Activated naive CD8-positive, alpha-beta T cell (primary cell): ENCODE measurements around the gene REEP6.

Experiments
- H3K27ac Mint-ChIP-seq: one replicate; pipeline ENCODE4 v1.8.0; 2021; ENCODE audit warnings: mixed read lengths
- H3K27me3 Mint-ChIP-seq: one replicate; pipeline ENCODE4 v1.8.0; 2021; ENCODE audit warnings: mixed read lengths
- H3K36me3 Mint-ChIP-seq: one replicate; pipeline ENCODE4 v1.8.0; 2021; ENCODE audit warnings: mixed read lengths
- H3K4me1 Mint-ChIP-seq: one replicate; pipeline ENCODE4 v1.8.0; 2021; ENCODE audit warnings: low read depth, mixed read lengths
- H3K4me3 Mint-ChIP-seq: one replicate; pipeline ENCODE4 v1.8.0; 2021; ENCODE audit warnings: mild to moderate bottlenecking, mixed read lengths
- H3K9me3 Mint-ChIP-seq: one replicate; pipeline ENCODE4 v1.8.0; 2021; ENCODE audit warnings: low read depth, mixed read lengths

Gene REEP6

DNA sequence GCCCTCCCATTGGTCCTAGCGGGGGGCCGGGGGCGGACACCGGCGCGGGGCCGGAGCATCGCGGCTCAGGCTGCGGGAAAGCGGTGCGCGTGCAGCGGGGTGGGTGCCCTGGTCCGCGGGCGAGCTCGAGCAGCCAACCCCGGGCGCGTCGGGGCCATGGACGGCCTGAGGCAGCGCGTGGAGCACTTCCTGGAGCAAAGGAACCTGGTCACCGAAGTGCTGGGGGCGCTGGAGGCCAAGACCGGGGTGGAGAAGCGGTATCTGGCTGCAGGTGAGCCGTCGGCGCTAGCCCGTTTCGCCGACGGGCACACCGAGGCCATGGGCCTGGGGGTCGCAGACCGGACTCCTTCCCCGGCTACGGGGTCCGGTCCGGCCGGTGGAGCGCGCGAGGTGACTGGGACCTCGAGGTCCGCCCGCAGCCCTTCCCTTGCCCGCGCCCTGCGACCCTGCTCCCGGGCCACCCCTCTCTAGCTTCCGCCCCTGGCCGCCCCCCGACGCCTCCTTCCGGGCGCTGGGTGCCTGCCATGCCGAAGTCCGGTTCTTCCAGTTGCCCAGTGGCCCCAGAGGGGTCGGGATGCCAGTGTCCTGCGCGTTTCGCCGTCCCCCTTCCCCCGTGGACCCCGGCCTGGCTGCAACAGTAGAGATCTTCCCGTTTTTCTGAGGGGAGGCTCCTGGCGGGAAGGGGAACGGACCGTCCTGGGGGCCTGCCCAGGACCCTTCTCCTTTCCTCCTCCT is at the start of gene REEP6:
Gene REEP6, plus strand, starts transcription at position 68 of the 735 bp plus-strand sequence. Its CDS starts 89 bp downstream, at position 157.
- Mint-ChIP-seq H3K4me3 (peak within 1 kb of the TSS; percentile 91), H3K9me3 (no peaks in the 10 kb centered on the region), H3K36me3 (no peaks in the 10 kb centered on the region)

DNA sequence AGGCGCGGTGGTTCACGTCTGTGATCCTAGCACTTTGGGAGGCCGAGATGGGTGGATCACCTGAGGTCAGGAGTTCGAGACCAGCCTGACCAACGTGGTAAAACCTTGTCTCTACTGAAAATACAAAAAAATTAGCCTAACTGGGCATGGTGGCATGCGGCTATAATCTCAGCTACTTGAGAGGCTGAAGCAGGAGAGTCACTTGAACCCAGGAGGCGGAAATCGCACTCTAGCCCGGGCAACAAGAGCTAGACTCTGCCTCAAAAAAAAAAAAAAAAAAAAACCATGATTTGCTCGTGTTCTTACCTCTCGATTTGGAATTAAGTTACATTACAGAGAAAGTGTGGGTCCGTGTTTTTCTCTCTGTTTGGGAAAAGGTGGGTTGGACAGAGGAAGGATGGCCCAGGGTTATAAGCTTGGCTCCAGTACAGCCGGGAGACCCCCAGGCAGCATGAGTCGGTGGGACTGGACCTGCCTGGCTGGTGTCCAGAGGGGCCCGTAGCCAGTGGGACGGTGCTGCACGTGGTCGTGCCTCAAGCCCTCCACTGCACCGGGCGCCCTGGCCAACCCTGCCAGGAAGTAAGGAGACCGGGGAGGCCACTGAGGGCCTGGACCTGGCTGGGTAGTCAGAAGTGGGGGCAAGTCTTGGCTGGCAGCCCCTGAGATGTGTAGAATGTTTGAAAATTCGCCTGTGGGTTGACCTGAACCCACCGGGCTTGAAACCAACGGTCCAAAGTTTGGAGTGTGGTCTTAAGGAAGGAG is 49.1 kb upstream of the REEP6 start:
- Mint-ChIP-seq H3K36me3 (no peaks in the 10 kb centered on the region), H3K9me3 (no peaks in the 10 kb centered on the region), H3K4me3 (peak overlapping the region; percentile 95), H3K27ac (peak overlapping the region; percentile 46), H3K4me1 (peaks cover 30% of the 10 kb centered on the region), H3K27me3 (no peaks in the 10 kb centered on the region)

More for the DNA sequence above, at the start of gene REEP6:
- no peaks in the 10 kb centered on the region for H3K27me3 Mint-ChIP-seq
- H3K4me1 Mint-ChIP-seq = peaks cover 12% of the 10 kb centered on the region
- peak within 1 kb of the TSS; percentile 91 for H3K27ac Mint-ChIP-seq

DNA sequence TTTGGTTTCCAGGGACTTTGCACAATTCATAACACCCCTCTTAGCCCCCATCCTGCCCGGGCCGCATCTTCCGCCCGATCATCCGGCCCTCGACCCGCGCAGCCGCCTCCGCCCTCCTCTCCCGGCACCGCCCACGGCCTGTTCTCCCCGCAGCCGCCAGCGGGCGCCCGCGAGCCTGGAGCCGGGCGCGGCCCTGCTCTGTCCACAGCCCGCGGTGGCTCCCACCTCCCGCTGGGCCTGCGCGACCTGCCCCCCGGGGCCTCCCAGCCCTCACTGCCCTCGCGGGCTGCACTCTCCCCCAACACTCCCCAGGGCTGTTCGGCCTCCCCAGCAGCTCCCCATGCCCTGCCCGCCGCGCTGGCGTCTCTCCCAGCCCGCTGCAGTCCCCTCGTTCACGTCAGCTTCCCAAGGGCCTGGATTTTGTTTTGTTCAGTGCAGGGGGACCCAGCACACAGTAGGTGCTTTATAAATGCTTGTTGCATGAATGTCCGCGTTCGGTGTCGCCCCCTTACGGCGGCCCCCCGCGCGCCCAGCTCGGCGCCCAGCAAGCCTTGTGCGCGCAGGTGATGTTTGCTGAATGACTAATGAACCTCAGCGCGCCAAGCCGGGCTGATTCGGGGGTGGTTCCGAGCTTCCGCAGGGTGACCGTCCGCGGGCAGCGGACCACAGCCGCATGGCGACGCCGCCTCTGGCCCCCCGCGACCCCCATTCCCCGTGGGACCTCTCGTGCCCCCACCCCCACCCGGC is 45.6 kb upstream of the REEP6 start:
- H3K27me3 Mint-ChIP-seq = peaks cover 19% of the 10 kb centered on the region
- H3K36me3 Mint-ChIP-seq = no peaks in the 10 kb centered on the region
- peak overlapping the region; percentile 65 for H3K4me3 Mint-ChIP-seq
- no peaks in the 10 kb centered on the region for H3K9me3 Mint-ChIP-seq
- no peak overlapping the region for H3K27ac Mint-ChIP-seq
- peaks cover 31% of the 10 kb centered on the region for H3K4me1 Mint-ChIP-seq

DNA sequence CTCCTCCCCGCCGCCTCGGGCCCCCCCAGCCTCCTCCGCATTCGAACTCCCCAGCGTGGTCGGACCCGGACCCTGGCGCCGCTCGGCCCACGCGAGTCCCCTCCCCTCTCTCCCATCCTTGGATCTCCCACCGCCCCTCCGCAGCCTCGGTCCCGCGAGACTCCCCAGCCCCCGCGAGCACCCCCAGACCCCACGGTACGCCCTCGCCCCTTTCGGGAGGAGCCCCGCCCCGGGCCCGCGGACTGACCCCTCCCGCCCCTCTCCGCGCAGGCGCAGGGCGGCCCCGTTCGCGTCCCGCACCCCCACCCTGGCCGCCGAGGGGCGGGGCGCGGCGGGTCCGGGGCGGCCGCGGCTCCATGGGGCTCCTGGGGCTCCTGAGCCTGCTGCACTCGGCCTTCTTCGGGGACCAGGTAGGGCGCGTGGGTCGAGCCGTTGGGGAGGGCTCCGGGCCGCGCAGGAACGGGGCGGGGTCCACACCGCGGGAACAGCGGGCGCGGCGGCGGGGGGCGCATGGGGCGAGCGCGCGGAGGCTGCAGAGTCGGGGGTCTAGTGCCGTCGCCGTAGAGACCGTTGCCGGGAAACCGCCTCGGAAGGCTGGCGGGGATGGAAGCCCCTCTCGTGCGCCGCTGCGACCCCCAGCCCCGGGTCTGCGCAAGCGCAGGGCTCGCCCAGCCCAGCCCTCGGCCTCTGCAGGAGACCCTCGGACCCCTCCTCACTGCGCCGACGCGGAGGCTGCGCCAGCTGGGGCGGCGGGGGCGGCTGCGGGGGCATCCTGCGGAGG is 44.9 kb upstream of the REEP6 start:
- no peaks in the 10 kb centered on the region for H3K9me3 Mint-ChIP-seq
- H3K4me3 Mint-ChIP-seq = no peak overlapping the region
- H3K27me3 Mint-ChIP-seq = peaks cover 26% of the 10 kb centered on the region
- peaks cover 27% of the 10 kb centered on the region for H3K4me1 Mint-ChIP-seq
- H3K36me3 Mint-ChIP-seq = no peaks in the 10 kb centered on the region
- no peak overlapping the region for H3K27ac Mint-ChIP-seq

DNA sequence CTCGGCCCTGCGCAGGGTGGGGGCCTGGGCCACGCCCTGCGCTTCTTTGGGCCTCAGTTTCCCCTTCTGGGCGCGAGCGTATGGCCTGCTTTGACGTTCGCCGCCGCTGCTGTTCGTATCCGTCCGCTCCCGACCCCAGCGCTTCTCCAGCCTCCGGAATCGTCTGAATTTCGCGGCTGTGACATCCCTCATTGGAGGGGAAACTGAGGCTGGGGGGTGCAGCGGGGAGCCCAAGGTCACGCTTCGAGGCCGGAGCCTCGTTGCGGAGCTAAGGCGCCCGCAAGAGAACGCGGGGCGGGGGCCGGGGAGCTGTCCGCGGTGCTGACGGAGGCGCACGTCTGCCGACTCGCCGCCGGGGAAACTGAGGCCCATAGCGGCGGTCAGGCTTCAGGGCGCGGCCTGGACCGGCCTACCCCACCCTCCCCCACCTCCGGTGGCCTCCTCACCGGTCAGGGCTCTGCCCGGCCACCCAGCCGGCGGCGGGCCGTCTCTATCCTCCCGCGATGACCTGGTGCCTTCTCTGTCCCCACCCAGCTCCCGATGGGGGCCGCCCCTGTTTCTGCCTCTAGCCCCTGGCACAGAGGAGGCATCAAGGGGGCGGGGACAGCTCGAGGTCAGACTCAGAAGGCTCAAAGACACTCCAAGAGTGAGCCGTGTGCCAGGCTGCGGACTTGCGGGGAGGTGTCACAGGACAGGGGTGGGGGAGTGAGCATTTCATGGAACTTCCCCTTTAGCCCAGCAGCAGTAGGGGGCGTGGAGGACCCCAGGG is 44.1 kb upstream of the REEP6 start:
- peak overlapping the region; percentile 32 for H3K4me3 Mint-ChIP-seq
- H3K36me3 Mint-ChIP-seq = no peaks in the 10 kb centered on the region
- H3K27me3 Mint-ChIP-seq = peaks cover 27% of the 10 kb centered on the region
- peaks cover 23% of the 10 kb centered on the region for H3K4me1 Mint-ChIP-seq
- H3K27ac Mint-ChIP-seq = no peak overlapping the region
- no peaks in the 10 kb centered on the region for H3K9me3 Mint-ChIP-seq

DNA sequence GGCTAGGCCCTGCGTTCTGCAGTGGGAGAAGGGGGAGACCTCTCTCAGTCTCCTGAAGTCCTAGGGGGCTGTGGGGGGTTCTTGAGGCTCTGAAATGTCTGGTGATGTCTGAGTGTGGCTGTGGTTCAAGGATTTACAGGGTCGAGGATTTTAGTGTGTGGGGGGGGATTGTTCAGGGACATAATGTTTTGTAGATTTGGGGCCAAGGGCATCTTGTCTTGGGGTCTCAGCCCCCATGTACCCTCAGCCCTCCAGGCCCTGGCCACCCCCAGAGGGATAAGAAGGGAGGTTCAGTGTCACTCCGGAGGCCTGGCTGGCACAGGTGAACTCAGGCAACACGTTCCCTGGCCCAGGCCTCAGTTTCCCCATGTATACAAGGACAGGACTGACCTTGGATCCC is 43.5 kb upstream of the REEP6 start:
- H3K36me3 Mint-ChIP-seq = no peaks in the 10 kb centered on the region
- no peaks in the 10 kb centered on the region for H3K9me3 Mint-ChIP-seq
- peaks cover 21% of the 10 kb centered on the region for H3K4me1 Mint-ChIP-seq
- H3K27ac Mint-ChIP-seq = no peak overlapping the region
- peaks cover 27% of the 10 kb centered on the region for H3K27me3 Mint-ChIP-seq
- no peak overlapping the region for H3K4me3 Mint-ChIP-seq

DNA sequence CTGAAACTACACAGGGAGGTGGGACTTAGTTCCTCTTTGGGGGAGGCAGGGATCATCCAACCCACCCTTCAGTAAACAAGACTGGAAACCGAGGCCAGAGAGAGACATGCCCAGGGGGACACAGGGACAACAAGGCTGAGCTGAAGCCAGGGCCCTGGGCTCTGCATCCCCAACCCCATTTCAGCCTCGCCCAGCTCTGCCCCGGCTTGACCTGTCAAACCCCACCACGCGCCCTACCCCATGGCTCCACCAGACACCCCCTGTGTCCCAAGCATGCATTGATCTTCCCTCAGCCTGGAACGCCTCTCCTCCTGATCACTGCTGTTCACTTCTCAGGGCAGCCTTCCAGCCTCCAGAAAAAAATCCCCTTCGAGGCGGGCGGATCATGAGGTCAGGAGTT is 43.0 kb upstream of the REEP6 start:
- H3K36me3 Mint-ChIP-seq = no peaks in the 10 kb centered on the region
- no peaks in the 10 kb centered on the region for H3K9me3 Mint-ChIP-seq
- H3K27ac Mint-ChIP-seq = no peak overlapping the region
- H3K4me1 Mint-ChIP-seq = peaks cover 18% of the 10 kb centered on the region
- H3K27me3 Mint-ChIP-seq = peaks cover 28% of the 10 kb centered on the region
- H3K4me3 Mint-ChIP-seq = peak overlapping the region; percentile 20

DNA sequence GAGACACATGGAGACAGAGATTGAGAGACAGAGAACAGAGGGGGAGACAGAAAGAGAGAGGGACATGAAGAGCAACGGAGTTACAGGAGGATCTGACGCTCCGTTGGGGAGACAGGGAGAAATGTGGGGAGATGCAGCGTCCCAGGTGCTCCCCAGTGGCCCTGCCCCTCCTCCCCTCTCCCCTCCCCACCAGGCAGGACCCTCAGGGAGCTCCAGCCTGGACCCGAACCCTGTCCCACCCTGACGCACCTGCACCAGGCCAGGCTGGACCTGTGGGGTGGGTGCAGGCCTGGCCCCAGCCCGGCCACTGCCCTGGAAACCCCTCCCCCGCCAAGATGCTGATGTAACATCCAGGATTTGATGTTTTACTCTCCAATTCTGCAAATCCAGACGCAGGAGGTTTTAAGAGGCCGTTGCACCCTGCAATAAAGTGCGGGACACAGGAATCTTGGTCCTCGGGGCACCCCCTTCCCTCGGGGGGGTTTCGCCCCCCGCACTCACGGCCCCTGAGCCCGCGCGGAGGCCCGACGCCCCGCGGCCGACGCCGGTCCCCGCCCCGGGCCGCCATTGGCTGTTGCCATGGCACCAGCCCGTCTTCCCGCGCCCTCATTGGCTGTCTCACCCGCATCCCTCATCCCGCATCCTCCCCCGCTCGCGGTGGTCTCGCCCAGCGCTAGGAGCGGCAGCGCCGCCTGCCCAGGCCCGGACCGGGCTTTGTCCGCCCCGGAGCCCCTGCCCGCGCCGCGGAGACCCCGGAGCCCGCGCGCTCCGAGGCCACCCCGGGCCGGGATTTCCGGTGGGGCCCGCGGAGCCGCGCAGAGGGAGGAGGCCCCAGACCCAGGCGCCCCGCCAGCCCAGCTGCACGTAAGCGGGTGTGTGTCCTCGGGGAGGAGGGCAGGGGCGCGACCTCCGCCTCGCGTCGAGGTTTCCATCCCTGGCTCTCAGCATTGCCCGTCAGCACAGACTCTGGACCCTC is 41.2 kb upstream of the REEP6 start, which contains the start of gene APC2:
Gene APC2, plus strand, starts transcription at position 655 of the 976 bp plus-strand sequence. CDS start 2,881 bp downstream, outside the sequence.
- peaks cover 16% of the 10 kb centered on the region for H3K4me1 Mint-ChIP-seq
- H3K4me3 Mint-ChIP-seq = peak within 1 kb of the TSS; percentile 48

DNA sequence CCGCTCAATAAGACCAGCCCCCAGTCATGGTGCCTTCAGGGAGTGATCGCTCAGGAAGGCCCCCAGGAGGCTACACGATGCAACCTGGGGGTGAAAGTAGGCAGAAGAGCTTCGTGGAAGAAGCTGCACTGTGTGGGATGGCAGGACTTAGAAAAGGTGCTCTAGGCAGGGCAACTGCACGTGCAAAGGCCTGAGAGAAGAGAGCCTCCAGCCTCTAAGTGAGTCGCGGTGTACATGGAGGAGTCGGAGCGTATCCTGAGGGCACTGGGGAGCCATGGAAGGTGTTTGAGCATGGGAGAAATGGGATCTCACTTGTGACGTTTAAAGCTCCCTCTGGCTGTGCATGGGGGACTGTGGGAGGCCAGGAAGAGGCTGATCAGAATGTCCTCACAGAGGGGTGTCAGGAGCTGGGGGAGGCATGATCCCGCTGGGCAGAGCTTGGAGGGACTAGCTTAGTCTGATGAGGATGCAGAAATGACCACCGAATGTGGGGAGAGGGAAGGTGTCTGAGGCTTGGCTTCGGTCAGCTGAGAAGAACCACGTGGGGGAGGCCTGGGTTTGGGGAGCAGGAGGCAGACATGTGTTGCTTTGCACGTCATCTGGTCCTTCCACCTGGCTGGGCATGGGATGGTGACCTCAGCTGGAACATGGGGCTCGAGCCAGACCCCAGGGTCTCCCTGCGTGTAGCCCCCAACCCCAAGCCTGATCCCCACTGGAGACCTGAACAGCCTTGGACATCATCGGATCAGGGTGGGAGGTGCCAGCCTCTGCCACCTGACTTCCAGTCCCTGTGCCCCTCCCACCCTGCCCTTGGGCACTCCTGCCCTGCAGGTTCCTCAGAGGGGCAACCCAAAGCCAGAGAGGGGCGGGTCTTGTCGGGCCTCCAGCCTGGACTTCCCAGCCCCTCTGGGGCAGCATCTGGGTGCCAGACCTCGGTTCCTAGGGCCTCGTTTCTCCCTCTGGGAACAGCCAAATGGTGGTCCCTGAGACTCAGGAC is 39.9 kb upstream of the REEP6 start:
- H3K27ac Mint-ChIP-seq = no peak overlapping the region
- H3K27me3 Mint-ChIP-seq = peaks cover 36% of the 10 kb centered on the region
- peak overlapping the region; percentile 9 for H3K4me3 Mint-ChIP-seq
- H3K36me3 Mint-ChIP-seq = no peaks in the 10 kb centered on the region
- H3K9me3 Mint-ChIP-seq = no peaks in the 10 kb centered on the region
- peaks cover 21% of the 10 kb centered on the region for H3K4me1 Mint-ChIP-seq

More for the DNA sequence above, 41.2 kb upstream of the REEP6 start, which contains the start of gene APC2:
- no peaks in the 10 kb centered on the region for H3K36me3 Mint-ChIP-seq
- no peak within 1 kb of the TSS for H3K27ac Mint-ChIP-seq
- peaks cover 32% of the 10 kb centered on the region for H3K27me3 Mint-ChIP-seq
- no peaks in the 10 kb centered on the region for H3K9me3 Mint-ChIP-seq

DNA sequence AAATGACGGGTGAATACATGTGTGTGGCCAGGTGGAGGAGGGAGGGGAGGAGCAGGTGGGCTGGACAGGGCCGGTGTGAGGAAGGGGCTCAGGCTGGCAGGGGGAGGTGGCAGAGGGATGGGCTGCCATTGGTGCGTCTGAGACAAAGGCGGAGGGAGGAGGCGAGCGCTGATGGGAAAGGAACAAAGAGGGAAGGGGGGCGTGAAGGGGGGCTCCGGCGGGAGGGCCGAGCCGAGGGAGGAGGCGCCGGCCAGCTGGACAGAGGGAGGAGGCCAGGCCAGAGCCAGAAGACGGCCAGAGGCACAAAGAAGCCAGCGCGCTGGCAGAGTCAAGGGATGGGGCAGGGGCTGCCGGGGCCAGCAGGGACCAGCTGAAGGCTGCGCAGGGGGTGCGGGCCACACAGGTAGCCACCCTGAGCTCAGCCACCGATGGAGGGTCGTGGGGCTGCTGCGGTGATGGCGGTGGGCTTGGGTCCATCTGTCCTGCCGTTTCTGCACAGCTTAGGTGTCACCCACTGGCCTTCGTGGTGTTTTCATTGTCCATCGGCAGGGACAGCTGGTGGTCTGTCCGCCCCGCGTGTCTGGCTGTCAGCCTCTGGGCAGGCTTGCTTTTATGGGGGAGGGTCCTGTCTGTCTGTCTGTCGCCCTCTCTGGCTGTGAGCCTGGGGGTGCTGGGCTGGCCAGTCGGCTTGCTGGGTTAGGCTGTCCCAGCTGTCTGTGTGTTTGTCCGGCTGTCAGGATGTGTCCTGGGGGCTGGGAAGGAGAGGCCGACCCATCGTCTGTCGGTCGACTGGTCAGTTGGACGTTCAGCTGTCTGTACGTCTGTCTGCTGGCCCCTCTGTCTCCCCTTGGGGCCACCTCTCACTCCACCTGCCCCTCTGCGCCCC is 38.8 kb upstream of the REEP6 start:
- Mint-ChIP-seq H3K27me3 (peaks cover 35% of the 10 kb centered on the region), H3K4me3 (no peak overlapping the region), H3K36me3 (no peaks in the 10 kb centered on the region), H3K4me1 (peaks cover 21% of the 10 kb centered on the region), H3K27ac (no peak overlapping the region), H3K9me3 (no peaks in the 10 kb centered on the region)

DNA sequence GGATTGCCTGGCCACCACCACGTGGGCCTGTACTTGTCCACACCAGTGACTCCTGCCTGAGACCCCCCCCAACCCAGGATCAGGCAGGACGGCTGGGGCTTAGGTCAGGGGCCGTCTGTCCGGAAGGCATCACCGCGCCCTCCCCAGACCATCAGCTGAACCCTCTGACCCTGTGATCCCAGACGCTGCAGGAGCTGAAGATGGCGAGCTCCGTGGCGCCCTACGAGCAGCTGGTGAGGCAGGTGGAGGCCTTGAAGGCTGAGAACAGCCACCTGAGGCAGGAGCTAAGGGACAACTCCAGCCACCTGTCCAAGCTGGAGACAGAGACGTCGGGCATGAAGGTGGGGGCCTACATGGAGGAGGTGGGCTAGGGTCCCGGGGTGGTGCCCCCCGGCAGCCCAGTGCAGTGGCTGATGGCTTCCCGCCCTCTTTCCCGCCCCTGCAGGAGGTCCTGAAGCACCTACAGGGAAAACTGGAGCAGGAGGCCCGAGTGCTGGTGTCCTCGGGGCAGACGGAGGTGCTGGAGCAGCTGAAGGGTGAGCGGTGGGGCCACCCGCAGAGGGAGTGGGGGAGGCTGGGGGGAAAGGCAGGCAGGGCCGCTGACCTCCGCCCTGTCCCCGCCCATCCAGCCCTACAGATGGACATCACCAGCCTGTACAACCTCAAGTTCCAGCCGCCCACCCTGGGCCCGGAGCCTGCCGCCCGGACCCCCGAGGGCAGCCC is 38.0 kb upstream of the REEP6 start:
- H3K27me3 Mint-ChIP-seq = peaks cover 27% of the 10 kb centered on the region
- no peak overlapping the region for H3K4me3 Mint-ChIP-seq
- H3K4me1 Mint-ChIP-seq = peaks cover 20% of the 10 kb centered on the region
- no peaks in the 10 kb centered on the region for H3K36me3 Mint-ChIP-seq
- no peak overlapping the region for H3K27ac Mint-ChIP-seq
- no peaks in the 10 kb centered on the region for H3K9me3 Mint-ChIP-seq
